ENCODE measurements around the gene RNF213. TPM values are rescaled to one million over a fixed set of nuclear protein-coding genes. Genes with fewer than 3 reads are reported as not detected.

Gene RNF213
- total RNA-seq, 1 experiment from 2014 or later, result 71.4 TPM

DNA sequence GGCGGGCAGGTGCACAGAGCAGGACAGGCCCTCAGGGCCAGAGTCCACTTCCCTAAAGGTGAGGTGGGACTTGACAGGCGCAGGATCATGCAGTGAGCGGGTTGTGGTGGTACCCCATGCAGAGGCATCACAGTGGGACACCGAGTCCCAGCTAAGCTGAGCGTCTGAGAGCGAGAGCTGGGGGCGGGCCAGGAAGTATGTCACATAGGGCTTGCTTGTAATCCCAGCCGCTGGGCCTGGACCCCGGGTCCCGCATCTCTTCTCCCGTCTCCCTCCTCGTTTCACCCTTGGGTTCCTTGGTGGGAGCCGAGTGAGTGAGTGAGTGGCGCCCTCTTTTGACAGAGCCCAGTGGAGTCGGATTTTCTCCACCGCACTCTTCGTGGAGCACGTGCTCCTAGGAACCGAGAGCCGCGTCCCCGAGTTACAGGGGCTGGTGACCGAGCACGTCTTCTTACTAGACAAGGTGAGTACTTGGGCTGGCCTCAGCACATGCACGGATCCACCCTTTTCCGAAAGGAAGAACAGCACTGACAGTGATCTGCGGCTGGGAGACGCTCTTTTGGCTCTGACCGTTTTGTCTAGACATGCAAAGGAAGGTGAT lies 103.5 kb downstream of the RNF213 start:
- no TSS peak for BruUV-seq (replicated peaks)
- intact Hi-C loops (cut with micrococcal nuclease), result no loop called here
- DNase-seq (peak; percentile 45), ATAC-seq (peak; percentile 58)
- no peaks in the 10 kb centered on the region for H3K9me2 ChIP-seq (replicated peaks; ENCODE audit: low read length)
- H4K20me1 ChIP-seq (ENCODE audit: low read length), result no peaks in the 10 kb centered on the region
- no peak overlapping the region for H2AFZ ChIP-seq (ENCODE audit: low read length)
- no peak overlapping the region for H3K4me3 ChIP-seq (ENCODE audit: low read length)
- H3K36me3 ChIP-seq (ENCODE audit: low read depth, low read length), result peaks cover 63% of the 10 kb centered on the region
- H3K27me3 ChIP-seq (ENCODE audit: low read length), result no peaks in the 10 kb centered on the region
- H3K9me3 ChIP-seq (ENCODE audit: low read length), result no peaks in the 10 kb centered on the region
- POLR2A ChIA-PET (ENCODE audit: unreplicated experiment), result no interaction called here
- CTCF ChIA-PET, result no interaction called here
- no peak for TF ChIP-seq EZH2phosphoT487 (IDR thresholded peaks at IDR 0.05; ENCODE audit: borderline replicate concordance, low read length)
- TF ChIP-seq, protein P1, sequence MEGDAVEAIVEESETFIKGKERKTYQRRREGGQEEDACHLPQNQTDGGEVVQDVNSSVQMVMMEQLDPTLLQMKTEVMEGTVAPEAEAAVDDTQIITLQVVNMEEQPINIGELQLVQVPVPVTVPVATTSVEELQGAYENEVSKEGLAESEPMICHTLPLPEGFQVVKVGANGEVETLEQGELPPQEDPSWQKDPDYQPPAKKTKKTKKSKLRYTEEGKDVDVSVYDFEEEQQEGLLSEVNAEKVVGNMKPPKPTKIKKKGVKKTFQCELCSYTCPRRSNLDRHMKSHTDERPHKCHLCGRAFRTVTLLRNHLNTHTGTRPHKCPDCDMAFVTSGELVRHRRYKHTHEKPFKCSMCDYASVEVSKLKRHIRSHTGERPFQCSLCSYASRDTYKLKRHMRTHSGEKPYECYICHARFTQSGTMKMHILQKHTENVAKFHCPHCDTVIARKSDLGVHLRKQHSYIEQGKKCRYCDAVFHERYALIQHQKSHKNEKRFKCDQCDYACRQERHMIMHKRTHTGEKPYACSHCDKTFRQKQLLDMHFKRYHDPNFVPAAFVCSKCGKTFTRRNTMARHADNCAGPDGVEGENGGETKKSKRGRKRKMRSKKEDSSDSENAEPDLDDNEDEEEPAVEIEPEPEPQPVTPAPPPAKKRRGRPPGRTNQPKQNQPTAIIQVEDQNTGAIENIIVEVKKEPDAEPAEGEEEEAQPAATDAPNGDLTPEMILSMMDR (conservative IDR thresholded peaks at IDR 0.05; ENCODE audit: low read depth, low read length), result peak; percentile 78
- no peaks in the 10 kb centered on the region for H3K4me1 ChIP-seq (ENCODE audit: insufficient read depth, low read length)
- H3F3A ChIP-seq (ENCODE audit: low read length, unreplicated experiment), result no peaks in the 10 kb centered on the region
- H3K4me2 ChIP-seq (ENCODE audit: low read length), result no peak overlapping the region
- no peaks in the 10 kb centered on the region for H3K79me2 ChIP-seq (ENCODE audit: low read length)
- no peak overlapping the region for H3K9ac ChIP-seq (ENCODE audit: low read length)
- H3K27ac ChIP-seq (ENCODE audit: low read length), result no peak overlapping the region

DNA sequence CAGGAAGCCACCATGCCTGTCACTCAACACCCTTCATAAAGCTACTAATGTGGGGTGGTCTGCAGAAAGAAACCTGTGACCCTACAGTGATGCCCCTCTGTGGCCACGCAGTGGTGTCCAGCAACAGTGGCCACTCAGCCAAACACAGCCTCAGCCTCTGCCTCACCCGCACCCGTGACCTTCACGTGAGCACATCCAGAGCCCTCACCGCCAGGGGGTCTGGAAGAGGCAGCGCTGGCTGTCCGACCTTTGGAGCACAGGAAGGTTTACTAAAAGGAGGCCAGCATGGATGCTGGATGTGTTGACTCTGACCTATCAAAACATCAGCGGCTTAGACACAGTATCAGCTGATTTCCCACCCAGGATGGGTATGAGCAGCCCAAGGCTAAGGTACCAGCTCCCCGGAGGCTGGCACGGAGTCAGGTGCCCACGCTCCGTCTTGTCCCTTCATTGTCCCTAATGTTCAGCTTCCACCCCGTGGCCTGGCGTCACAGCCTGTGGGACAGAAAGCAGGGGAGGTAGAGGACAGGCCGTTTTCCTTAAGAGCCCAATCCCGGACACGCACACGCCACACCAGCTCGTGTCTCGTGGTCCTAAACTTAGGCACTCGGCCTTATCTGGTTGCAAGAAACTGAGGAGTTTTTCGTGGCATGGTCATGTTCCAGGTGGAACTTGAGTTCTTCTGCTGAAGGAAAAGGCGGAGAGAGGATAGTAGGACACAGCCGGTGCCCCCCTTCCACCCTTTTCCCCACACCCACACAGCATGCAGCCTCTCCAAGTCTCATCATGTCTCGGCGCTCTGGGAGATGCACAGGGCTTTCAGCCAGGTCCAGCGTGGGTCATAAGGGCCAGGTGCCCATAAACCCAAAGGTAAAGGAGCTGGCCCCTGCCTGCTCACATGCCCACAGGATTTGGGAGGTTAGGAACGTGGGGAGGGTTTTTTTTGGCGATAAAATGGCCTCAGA lies 104.6 kb downstream of the RNF213 start:
- no peaks in the 10 kb centered on the region for H3K27me3 ChIP-seq (ENCODE audit: low read length)
- DNase-seq, result no peak
- intact Hi-C loops (cut with micrococcal nuclease), result no loop called here
- ChIA-PET CTCF (no interaction called here), POLR2A (ENCODE audit: unreplicated experiment) (no interaction called here)
- H4K20me1 ChIP-seq (ENCODE audit: low read length), result no peaks in the 10 kb centered on the region
- H3K4me3 ChIP-seq (ENCODE audit: low read length), result no peak overlapping the region
- no peak overlapping the region for H3K9ac ChIP-seq (ENCODE audit: low read length)
- H2AFZ ChIP-seq (ENCODE audit: low read length), result no peak overlapping the region
- BruUV-seq (replicated peaks), result no TSS peak
- no peaks in the 10 kb centered on the region for H3K9me2 ChIP-seq (replicated peaks; ENCODE audit: low read length)
- no peaks in the 10 kb centered on the region for H3F3A ChIP-seq (ENCODE audit: low read length, unreplicated experiment)
- H3K36me3 ChIP-seq (ENCODE audit: low read depth, low read length), result peaks cover 64% of the 10 kb centered on the region
- no peak for ATAC-seq
- TF ChIP-seq, protein P1 (conservative IDR thresholded peaks at IDR 0.05; ENCODE audit: low read depth, low read length), result no peak
- no peak for TF ChIP-seq EZH2 (IDR thresholded peaks at IDR 0.05; ENCODE audit: low read length, unreplicated experiment)
- H3K4me1 ChIP-seq (ENCODE audit: insufficient read depth, low read length), result no peaks in the 10 kb centered on the region
- no peak overlapping the region for H3K4me2 ChIP-seq (ENCODE audit: low read length)
- no peak overlapping the region for H3K27ac ChIP-seq (ENCODE audit: low read length)
- no peaks in the 10 kb centered on the region for H3K79me2 ChIP-seq (ENCODE audit: low read length)
- no peaks in the 10 kb centered on the region for H3K9me3 ChIP-seq (ENCODE audit: low read length)

DNA sequence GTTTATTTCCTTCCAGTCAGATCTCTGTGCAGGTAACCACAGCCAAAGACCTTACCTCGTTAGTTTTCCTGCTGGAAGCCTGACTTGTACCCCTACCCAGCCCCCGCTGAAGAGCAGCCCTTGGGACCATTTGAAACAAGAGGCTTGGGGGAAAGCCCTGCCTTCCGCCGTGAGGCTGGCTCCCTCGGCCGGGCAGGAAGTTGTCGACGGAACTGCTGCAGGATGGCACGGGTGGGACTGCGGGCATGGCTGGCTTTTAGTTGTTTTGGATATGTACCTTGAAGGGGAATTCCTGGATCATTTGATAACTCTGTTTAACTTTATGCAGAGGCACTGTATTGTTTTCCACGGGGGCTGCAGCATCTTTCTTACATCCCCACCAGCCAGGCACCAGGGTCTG lies 105.3 kb downstream of the RNF213 start:
- Histone ChIP-seq H3K36me3 (ENCODE audit: low read depth, low read length) (peaks cover 64% of the 10 kb centered on the region), H3K9me3 (ENCODE audit: low read length) (no peaks in the 10 kb centered on the region), H2AFZ (ENCODE audit: low read length) (no peak overlapping the region), H4K20me1 (ENCODE audit: low read length) (no peaks in the 10 kb centered on the region), H3F3A (ENCODE audit: low read length, unreplicated experiment) (no peaks in the 10 kb centered on the region), H3K9ac (ENCODE audit: low read length) (no peak overlapping the region), H3K27ac (ENCODE audit: low read length) (no peak overlapping the region), H3K4me3 (ENCODE audit: low read length) (no peak overlapping the region), H3K79me2 (ENCODE audit: low read length) (no peaks in the 10 kb centered on the region), H3K4me1 (ENCODE audit: insufficient read depth, low read length) (no peaks in the 10 kb centered on the region), H3K27me3 (ENCODE audit: low read length) (no peaks in the 10 kb centered on the region), H3K9me2 (replicated peaks; ENCODE audit: low read length) (no peaks in the 10 kb centered on the region), H3K4me2 (ENCODE audit: low read length) (no peak overlapping the region)
- ChIA-PET CTCF (no interaction called here), POLR2A (ENCODE audit: unreplicated experiment) (no interaction called here)
- TF ChIP-seq EZH2 (IDR thresholded peaks at IDR 0.05; ENCODE audit: low read length, unreplicated experiment) (no peak), EZH2phosphoT487 (IDR thresholded peaks at IDR 0.05; ENCODE audit: borderline replicate concordance, low read length) (no peak)
- TF ChIP-seq, protein P1 (conservative IDR thresholded peaks at IDR 0.05; ENCODE audit: low read depth, low read length), result no peak
- BruUV-seq (replicated peaks), result no TSS peak
- DNase-seq (no peak), ATAC-seq (no peak)
- intact Hi-C loops (cut with micrococcal nuclease), result no loop called here
